Measurements from ENCODE around the gene CTSC. TPM values are rescaled to one million over a fixed set of nuclear protein-coding genes. Genes with fewer than 3 reads are reported as not detected.

Gene CTSC
- total and polyA plus RNA-seq, 7 donors = 28.0 to 203 (median 47.1) TPM

DNA sequence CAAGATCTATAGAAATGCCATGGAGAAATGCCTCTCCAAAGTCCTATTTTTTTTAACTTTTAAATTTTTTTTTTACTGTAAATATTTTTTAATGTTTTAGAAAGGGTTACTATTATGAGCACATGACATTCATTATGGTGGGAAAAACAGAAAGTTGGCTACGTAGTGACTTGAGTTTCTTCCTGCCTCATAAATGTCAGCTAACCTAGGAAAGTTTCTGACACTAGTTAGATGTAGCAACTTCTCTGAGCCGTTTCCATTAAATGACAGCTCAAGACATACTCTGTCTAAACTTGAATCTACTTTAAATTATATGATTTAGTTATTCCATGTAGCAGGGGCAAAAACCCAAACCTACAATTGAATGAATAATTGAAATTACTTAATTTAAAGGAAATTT is 18.4 kb upstream of the CTSC start:
- no peaks in the 10 kb centered on the region for H3K9me3 ChIP-seq
- peaks cover 0 to 4% (median 0%) of the 10 kb centered on the region in 4 donors for H3K4me1 ChIP-seq
- WGBS, 2 donors = 56 to 77% methylated on average over 2 of the region's 2 CpGs
- TF ChIP-seq POLR2AphosphoS5 (IDR thresholded peaks at IDR 0.05) = no peak
- TF ChIP-seq EP300 (IDR thresholded peaks at IDR 0.05) = no peak
- TF ChIP-seq, protein P1, sequence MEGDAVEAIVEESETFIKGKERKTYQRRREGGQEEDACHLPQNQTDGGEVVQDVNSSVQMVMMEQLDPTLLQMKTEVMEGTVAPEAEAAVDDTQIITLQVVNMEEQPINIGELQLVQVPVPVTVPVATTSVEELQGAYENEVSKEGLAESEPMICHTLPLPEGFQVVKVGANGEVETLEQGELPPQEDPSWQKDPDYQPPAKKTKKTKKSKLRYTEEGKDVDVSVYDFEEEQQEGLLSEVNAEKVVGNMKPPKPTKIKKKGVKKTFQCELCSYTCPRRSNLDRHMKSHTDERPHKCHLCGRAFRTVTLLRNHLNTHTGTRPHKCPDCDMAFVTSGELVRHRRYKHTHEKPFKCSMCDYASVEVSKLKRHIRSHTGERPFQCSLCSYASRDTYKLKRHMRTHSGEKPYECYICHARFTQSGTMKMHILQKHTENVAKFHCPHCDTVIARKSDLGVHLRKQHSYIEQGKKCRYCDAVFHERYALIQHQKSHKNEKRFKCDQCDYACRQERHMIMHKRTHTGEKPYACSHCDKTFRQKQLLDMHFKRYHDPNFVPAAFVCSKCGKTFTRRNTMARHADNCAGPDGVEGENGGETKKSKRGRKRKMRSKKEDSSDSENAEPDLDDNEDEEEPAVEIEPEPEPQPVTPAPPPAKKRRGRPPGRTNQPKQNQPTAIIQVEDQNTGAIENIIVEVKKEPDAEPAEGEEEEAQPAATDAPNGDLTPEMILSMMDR (IDR thresholded peaks at IDR 0.05) = no peak
- TF ChIP-seq POLR2A (IDR thresholded peaks at IDR 0.05) = no peak
- H3K27ac ChIP-seq = no peak overlapping the region
- no peaks in the 10 kb centered on the region for H3K36me3 ChIP-seq
- H3K4me3 ChIP-seq = no peak overlapping the region
- H3K27me3 ChIP-seq = no peaks in the 10 kb centered on the region
- no peak for DNase-seq
- intact Hi-C loops (cut with DNase I) = no loop called here

DNA sequence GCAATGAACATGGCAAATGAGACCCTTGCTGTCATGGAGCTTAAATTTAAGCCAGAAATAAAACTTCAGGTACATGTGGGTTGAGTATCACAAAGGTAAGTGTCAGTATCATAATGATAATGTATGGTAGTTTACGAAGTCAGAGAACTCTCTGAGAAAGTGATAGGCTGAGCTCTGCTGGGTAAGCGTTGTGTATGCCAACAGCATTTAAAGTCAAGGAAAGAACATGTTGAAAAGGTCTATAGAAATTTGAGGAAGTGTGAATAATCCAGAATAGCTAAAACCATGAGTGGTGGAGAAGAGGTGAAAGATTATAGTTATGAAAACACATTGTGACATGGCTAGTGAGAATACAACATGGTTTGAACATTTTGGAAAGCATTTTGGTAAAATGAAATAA is 17.4 kb upstream of the CTSC start:
- H3K9me3 ChIP-seq = no peaks in the 10 kb centered on the region
- no peaks in the 10 kb centered on the region for H3K36me3 ChIP-seq
- WGBS, 2 donors = 82% methylated on average over 2 of the region's 2 CpGs
- TF ChIP-seq, protein P1 (IDR thresholded peaks at IDR 0.05) = no peak
- TF ChIP-seq EP300 (IDR thresholded peaks at IDR 0.05) (no peak), POLR2AphosphoS5 (IDR thresholded peaks at IDR 0.05) (no peak), POLR2A (IDR thresholded peaks at IDR 0.05) (no peak)
- no peak overlapping the region for H3K4me3 ChIP-seq
- intact Hi-C loops (cut with DNase I) = no loop called here
- DNase-seq = no peak
- H3K4me1 ChIP-seq = peaks cover 0 to 4% (median 0%) of the 10 kb centered on the region in 4 donors
- no peaks in the 10 kb centered on the region for H3K27me3 ChIP-seq
- no peak overlapping the region for H3K27ac ChIP-seq

DNA sequence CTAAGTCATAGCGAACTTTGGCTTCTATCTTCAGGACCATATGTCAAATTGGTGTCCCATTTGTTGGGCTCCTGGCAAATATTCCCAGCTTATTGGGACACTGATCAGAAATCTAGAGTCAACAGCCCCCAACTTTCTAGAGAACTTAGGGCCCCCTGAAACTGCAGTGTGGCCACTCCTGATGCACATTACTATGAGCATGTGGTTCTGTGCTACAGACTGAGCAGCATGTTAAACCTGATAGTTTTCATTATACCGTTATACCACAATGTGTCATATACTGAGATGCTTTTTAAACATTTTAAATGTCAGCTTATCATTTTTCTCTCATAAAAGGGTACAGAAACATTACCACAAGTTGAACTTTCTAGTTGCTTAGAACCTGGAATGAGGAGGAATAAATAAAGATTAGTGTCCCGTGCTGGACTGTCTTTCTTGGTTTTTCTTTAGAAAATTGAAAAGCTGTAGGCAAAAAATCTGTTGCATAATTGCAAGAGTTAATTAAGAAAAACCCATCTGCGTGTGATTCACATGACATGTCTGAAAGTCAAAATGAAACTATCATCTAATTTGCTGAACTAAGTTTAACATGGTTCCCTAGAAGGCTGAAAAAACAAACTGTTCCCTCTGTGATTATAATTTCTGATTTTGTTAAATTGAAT is 16.4 kb upstream of the CTSC start:
- WGBS, 2 donors = 59 to 81% methylated on average over 4 of the region's 4 CpGs
- H3K4me3 ChIP-seq = no peak overlapping the region
- intact Hi-C loops (cut with DNase I) = no loop called here
- TF ChIP-seq POLR2AphosphoS5 (IDR thresholded peaks at IDR 0.05) (no peak), EP300 (IDR thresholded peaks at IDR 0.05) (no peak), POLR2A (IDR thresholded peaks at IDR 0.05) (no peak)
- TF ChIP-seq, protein P1 (IDR thresholded peaks at IDR 0.05) = no peak
- H3K4me1 ChIP-seq = peaks cover 0 to 8% (median 4%) of the 10 kb centered on the region in 4 donors
- no peak for DNase-seq
- H3K9me3 ChIP-seq = no peaks in the 10 kb centered on the region
- no peaks in the 10 kb centered on the region for H3K27me3 ChIP-seq
- H3K36me3 ChIP-seq = no peaks in the 10 kb centered on the region
- no peak overlapping the region for H3K27ac ChIP-seq

DNA sequence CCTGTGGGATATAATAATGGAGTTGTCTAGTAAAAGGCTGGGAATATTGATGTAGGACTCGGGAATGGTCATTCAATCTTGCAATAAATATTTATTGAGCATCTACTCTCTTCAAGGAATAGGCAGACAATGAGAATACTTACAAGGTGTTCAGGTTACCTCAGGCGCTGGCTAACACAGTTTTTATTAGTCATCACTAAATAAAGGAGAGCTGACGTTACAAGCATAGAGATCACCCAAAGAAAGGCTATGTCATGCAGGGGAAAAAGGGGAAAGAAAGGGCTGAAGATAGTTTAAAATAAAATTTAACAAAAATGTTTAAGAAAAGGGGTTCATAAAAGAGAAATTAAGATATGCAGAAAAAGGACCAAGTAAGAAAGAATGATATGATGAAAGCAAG is 15.8 kb upstream of the CTSC start:
- H3K4me3 ChIP-seq = no peak overlapping the region
- no peaks in the 10 kb centered on the region for H3K36me3 ChIP-seq
- H3K27ac ChIP-seq = no peak overlapping the region
- 85 to 87% methylated on average over 3 of the region's 3 CpGs for WGBS, 2 donors
- no peaks in the 10 kb centered on the region for H3K9me3 ChIP-seq
- TF ChIP-seq POLR2AphosphoS5 (IDR thresholded peaks at IDR 0.05) = no peak
- TF ChIP-seq, protein P1 (IDR thresholded peaks at IDR 0.05) = no peak
- no peak for TF ChIP-seq POLR2A (IDR thresholded peaks at IDR 0.05)
- no peak for TF ChIP-seq EP300 (IDR thresholded peaks at IDR 0.05)
- H3K4me1 ChIP-seq = peaks cover 0 to 8% (median 7%) of the 10 kb centered on the region in 4 donors
- no peaks in the 10 kb centered on the region for H3K27me3 ChIP-seq
- intact Hi-C loops (cut with DNase I) = no loop called here
- no peak for DNase-seq

DNA sequence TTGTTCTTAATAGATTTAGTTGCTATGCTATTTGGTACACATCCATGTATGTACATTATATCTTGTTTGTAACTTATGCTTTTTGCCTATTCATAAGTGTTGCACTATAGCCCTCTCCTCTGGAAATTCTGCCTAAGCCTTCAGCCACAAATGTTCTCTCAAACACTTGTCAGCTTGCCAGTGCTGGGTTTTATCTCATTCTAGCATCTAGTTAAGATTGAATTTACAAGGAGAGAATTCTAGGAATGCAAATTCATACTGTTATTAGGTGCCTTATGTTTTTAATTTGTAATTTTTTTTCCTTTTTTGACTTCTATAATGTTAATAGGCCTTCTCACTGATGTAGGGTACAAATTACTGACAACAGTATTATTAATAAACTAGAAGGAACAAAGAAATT is 14.6 kb upstream of the CTSC start:
- TF ChIP-seq EP300 (IDR thresholded peaks at IDR 0.05) (no peak), POLR2AphosphoS5 (IDR thresholded peaks at IDR 0.05) (no peak), POLR2A (IDR thresholded peaks at IDR 0.05) (no peak)
- TF ChIP-seq, protein P1 (IDR thresholded peaks at IDR 0.05) = no peak
- H3K27ac ChIP-seq = no peak overlapping the region
- intact Hi-C loops (cut with DNase I) = no loop called here
- no peak overlapping the region for H3K4me3 ChIP-seq
- H3K9me3 ChIP-seq = no peaks in the 10 kb centered on the region
- no peaks in the 10 kb centered on the region for H3K27me3 ChIP-seq
- peaks cover 0 to 8% (median 5%) of the 10 kb centered on the region in 4 donors for H3K4me1 ChIP-seq
- no peak for DNase-seq
- H3K36me3 ChIP-seq = no peaks in the 10 kb centered on the region

Measured in sigmoid colon (tissue), 7 donors.